Tongue (tissue), 2 donors: ENCODE results near the gene PLA2G2E. TPM values are rescaled to one million over a fixed set of nuclear protein-coding genes. Genes with fewer than 3 reads are reported as not detected.
"Not testable (repeated sequence)": the region's sequence is repeated elsewhere in the genome, so short reads cannot be mapped to it uniquely, and the experiment has no call there.

Experiments used
- DNase-seq: peaks from one replicate; pipeline ENCODE4 v3.0.0-alpha.2; 2015
- total RNA-seq: library from RNA; depleted of rRNA; stranded (reverse); fragments of >200 nt; gene quantifications from one replicate; pipeline ENCODE4 v1.2.3, GENCODE V29; 2014

PLA2G2E gene
- total RNA-seq, 1 donor from 2014 or later = not detected

DNA sequence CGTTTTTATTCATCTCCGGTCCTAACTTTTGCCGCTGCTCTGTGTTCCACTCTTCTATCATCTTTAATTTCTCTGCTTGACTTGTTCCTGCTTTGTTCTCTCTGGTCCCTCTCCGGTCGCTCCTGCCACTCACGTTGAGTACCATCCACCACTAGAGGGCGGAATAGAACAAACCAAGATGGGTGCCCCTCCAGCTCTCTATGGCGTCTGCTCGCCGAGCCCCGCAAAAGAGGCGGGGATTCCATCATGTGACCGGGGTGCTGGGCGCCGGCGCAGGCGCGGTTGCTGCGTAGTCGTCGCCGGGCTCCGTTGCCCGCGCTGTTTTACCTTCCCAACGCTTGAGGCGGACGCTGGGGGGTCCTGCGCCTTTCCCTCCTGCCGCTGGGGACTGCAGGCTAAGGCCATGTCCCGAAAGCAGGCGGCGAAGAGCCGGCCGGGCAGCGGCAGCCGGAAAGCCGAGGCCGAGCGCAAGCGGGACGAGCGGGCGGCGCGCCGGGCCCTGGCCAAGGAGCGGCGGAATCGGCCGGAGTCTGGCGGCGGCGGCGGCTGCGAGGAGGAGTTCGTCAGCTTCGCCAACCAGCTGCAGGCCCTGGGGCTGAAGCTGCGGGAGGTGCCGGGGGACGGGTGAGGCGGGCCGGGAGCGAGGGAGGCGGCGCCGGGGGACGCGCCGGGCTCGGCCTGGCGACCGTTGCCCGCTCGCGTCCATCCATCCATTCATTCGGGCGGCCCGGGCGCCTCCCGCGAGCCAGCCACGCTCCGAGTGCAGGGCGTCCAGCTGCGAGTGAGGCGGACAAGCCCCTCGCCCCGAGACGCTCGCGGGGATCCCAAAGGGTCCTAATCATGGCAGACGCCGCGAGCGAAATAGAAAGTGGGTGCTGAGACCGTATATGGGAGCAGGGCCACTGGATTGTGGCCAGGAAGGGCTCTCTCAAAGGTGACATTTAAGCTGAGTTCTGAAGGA is 41.0 kb downstream of the PLA2G2E start, which contains the start of gene OTUD3:
TSS of gene OTUD3 (plus strand) at position 285 of the 961 bp plus-strand sequence. CDS start at position 404, 119 bp downstream.
- peak; percentile 99 for DNase-seq

GRCh38 chr1:19880841-19881240 is 42.6 kb downstream of the PLA2G2E start:
- not testable (repeated sequence) for DNase-seq

DNA sequence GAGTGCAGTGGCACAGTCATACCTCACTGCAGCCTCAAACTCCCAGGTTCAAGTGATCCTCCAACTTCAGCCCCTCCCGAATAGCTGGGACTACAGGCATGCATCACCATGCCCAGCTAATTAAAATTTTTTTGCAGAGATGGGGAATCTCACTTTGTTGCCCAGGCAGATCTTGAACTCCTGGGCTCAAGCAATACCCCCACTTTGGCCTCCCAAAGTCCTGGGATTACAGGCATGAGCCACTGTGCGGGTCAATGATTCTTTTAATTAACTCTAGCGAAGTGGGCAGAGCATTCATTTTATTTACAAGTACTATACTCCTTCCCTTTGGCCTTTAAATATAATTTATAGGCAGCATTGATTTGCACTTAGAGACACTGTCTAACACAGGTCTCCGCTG is 43.8 kb downstream of the PLA2G2E start:
- DNase-seq = no peak

GRCh38 chr1:19879227-19879626 is 44.2 kb downstream of the PLA2G2E start:
- no peak for DNase-seq

GRCh38 chr1:19878637-19878985 is 44.8 kb downstream of the PLA2G2E start:
- peak; percentile 4 for DNase-seq

GRCh38 chr1:19877821-19878636 is 45.4 kb downstream of the PLA2G2E start:
- DNase-seq = peak; percentile 21

GRCh38 chr1:19877181-19877750 is 46.2 kb downstream of the PLA2G2E start:
- no peak for DNase-seq

- peak; percentile 3 for DNase-seq
Observed at GRCh38 chr1:19872190-19872589, 51.2 kb downstream of the PLA2G2E start.

Other genes with a start within 250 kb of the PLA2G2E start
- 5.8 TPM for gene TMCO4, start 123.7 kb downstream of the PLA2G2E start, total RNA-seq
- not detected for gene RNF186, start 108.3 kb downstream of the PLA2G2E start, total RNA-seq
- 6.8 TPM for gene OTUD3, start 41.2 kb downstream of the PLA2G2E start, total RNA-seq
- gene PLA2G2A, start 56.0 kb upstream of the PLA2G2E start, total RNA-seq = 1.7 TPM
- gene PLA2G5, start 146.6 kb upstream of the PLA2G2E start, total RNA-seq = not detected
- not detected for gene PLA2G2D, start 195.9 kb upstream of the PLA2G2E start, total RNA-seq
- gene PLA2G2F, start 215.7 kb upstream of the PLA2G2E start, total RNA-seq = not detected